ENCODE results near the gene OR52E6. TPM values are rescaled to one million over a fixed set of nuclear protein-coding genes. Genes with fewer than 3 reads are reported as not detected.

OR52E6 gene
- total and polyA plus RNA-seq, 2 of the 8 experiments (the other 6 are each of a cell fraction or from before 2014, with no cell fraction given): 0.14 TPM; not detected in 1

DNA sequence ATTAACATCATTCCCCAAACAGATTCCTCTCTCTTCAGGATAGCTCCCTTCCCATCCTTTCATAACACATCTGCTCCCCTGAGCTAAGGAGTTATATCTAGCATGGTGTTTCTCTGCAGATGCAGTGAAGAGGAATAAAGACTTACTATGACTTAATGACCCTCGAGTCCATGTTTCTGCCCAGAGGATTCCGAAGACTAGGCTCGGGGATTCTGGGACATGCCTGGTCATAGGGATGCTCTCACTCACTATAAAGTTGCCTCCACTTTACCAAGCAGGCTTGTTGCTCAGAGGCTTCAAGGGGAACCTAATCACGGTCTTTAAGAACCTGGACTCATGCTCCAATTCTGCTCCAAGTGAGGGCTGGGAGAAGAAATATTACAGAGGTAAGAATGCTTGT is 38.6 kb upstream of the OR52E6 start, which contains the start of gene OR52E4 (continued):
- TF ChIP-seq, protein P1, sequence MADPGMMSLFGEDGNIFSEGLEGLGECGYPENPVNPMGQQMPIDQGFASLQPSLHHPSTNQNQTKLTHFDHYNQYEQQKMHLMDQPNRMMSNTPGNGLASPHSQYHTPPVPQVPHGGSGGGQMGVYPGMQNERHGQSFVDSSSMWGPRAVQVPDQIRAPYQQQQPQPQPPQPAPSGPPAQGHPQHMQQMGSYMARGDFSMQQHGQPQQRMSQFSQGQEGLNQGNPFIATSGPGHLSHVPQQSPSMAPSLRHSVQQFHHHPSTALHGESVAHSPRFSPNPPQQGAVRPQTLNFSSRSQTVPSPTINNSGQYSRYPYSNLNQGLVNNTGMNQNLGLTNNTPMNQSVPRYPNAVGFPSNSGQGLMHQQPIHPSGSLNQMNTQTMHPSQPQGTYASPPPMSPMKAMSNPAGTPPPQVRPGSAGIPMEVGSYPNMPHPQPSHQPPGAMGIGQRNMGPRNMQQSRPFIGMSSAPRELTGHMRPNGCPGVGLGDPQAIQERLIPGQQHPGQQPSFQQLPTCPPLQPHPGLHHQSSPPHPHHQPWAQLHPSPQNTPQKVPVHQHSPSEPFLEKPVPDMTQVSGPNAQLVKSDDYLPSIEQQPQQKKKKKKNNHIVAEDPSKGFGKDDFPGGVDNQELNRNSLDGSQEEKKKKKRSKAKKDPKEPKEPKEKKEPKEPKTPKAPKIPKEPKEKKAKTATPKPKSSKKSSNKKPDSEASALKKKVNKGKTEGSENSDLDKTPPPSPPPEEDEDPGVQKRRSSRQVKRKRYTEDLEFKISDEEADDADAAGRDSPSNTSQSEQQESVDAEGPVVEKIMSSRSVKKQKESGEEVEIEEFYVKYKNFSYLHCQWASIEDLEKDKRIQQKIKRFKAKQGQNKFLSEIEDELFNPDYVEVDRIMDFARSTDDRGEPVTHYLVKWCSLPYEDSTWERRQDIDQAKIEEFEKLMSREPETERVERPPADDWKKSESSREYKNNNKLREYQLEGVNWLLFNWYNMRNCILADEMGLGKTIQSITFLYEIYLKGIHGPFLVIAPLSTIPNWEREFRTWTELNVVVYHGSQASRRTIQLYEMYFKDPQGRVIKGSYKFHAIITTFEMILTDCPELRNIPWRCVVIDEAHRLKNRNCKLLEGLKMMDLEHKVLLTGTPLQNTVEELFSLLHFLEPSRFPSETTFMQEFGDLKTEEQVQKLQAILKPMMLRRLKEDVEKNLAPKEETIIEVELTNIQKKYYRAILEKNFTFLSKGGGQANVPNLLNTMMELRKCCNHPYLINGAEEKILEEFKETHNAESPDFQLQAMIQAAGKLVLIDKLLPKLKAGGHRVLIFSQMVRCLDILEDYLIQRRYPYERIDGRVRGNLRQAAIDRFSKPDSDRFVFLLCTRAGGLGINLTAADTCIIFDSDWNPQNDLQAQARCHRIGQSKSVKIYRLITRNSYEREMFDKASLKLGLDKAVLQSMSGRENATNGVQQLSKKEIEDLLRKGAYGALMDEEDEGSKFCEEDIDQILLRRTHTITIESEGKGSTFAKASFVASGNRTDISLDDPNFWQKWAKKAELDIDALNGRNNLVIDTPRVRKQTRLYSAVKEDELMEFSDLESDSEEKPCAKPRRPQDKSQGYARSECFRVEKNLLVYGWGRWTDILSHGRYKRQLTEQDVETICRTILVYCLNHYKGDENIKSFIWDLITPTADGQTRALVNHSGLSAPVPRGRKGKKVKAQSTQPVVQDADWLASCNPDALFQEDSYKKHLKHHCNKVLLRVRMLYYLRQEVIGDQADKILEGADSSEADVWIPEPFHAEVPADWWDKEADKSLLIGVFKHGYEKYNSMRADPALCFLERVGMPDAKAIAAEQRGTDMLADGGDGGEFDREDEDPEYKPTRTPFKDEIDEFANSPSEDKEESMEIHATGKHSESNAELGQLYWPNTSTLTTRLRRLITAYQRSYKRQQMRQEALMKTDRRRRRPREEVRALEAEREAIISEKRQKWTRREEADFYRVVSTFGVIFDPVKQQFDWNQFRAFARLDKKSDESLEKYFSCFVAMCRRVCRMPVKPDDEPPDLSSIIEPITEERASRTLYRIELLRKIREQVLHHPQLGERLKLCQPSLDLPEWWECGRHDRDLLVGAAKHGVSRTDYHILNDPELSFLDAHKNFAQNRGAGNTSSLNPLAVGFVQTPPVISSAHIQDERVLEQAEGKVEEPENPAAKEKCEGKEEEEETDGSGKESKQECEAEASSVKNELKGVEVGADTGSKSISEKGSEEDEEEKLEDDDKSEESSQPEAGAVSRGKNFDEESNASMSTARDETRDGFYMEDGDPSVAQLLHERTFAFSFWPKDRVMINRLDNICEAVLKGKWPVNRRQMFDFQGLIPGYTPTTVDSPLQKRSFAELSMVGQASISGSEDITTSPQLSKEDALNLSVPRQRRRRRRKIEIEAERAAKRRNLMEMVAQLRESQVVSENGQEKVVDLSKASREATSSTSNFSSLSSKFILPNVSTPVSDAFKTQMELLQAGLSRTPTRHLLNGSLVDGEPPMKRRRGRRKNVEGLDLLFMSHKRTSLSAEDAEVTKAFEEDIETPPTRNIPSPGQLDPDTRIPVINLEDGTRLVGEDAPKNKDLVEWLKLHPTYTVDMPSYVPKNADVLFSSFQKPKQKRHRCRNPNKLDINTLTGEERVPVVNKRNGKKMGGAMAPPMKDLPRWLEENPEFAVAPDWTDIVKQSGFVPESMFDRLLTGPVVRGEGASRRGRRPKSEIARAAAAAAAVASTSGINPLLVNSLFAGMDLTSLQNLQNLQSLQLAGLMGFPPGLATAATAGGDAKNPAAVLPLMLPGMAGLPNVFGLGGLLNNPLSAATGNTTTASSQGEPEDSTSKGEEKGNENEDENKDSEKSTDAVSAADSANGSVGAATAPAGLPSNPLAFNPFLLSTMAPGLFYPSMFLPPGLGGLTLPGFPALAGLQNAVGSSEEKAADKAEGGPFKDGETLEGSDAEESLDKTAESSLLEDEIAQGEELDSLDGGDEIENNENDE (IDR thresholded peaks at IDR 0.05; ENCODE audit: insufficient replicate concordance, low read length): no peak
- TF ChIP-seq SRF (IDR thresholded peaks at IDR 0.05; ENCODE audit: low read depth, low read length) (no peak), RFX5 (IDR thresholded peaks at IDR 0.05; ENCODE audit: borderline replicate concordance, low read depth, low read length) (no peak), NRF1 (IDR thresholded peaks at IDR 0.05; ENCODE audit: low read depth, low read length) (no peak), NANOG (IDR thresholded peaks at IDR 0.05; ENCODE audit: insufficient read depth, low read depth, low read length, poor library complexity, severe bottlenecking) (no peak), ASH2L (IDR thresholded peaks at IDR 0.05; ENCODE audit: low read length) (no peak), JUND (IDR thresholded peaks at IDR 0.05; ENCODE audit: low read length) (no peak), SAP30 (IDR thresholded peaks at IDR 0.05; ENCODE audit: insufficient read depth, insufficient replicate concordance, low read length) (no peak)
- TF ChIP-seq, protein P2, sequence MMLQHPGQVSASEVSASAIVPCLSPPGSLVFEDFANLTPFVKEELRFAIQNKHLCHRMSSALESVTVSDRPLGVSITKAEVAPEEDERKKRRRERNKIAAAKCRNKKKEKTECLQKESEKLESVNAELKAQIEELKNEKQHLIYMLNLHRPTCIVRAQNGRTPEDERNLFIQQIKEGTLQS (IDR thresholded peaks at IDR 0.05; ENCODE audit: insufficient read depth, low read depth, low read length): no peak
